Globus pallidus (tissue), 1 donor: Measurements from ENCODE around the gene VWC2L.

Experiments
- DNase-seq: peaks from one replicate; pipeline ENCODE4 v3.0.0-alpha.2; 2015; ENCODE audit warnings: low spot score

The VWC2L gene

GRCh38 chr2:214542295-214542694, 131.4 kb downstream of the VWC2L start:
- DNase-seq: no peak

DNA sequence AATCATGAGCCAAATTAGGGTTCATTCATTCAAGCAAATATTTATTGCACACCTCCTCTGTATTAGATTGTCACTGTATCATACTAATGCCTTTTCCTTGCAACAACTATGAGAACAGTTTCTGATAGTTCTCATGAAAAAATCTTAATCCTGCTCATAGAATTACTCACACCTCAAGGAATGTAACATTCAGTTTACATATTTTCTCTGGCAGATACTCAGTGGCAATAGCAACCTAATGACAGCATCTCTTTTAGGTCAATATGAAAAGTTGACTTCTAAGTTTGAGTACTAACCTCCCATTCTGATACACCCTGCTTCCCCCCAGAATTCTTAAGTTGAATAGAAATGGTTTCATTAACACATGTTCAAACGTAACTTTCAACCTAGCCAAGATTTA, 132.0 kb downstream of the VWC2L start:
- DNase-seq: no peak

- DNase-seq: no peak
These were observed 132.6 kb downstream of the VWC2L start for GRCh38 chr2:214543386-214543955.

DNA sequence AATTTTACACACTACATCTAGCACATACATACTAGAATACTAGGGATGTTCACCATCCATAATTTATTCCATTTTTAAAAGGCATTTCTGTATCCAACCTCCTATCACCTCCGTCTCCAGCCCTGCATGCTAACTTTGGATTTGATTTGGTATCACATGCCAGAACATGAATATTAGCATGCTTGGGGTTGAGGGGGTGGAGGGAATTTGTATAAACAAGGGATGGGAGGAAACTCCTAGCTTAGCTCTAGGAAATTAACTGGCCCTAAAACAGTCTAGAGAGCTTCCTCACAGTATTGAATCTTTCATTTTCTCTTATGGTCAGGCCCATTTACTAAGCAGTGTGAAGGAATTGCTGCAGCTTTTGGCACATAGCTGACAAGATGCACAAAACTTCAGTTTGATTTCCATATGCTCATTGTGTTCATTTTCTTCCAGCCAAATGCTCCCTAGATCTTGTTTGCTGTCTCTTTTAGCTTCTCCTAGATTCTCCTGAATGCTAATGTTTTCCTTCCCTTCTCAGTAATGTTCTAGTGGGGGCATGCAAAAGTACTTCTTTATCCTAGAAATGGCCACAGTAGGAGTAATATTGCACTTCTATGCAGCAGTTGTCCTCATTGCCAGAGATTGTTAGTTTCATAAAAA, 135.2 kb downstream of the VWC2L start:
- DNase-seq: no peak

DNA sequence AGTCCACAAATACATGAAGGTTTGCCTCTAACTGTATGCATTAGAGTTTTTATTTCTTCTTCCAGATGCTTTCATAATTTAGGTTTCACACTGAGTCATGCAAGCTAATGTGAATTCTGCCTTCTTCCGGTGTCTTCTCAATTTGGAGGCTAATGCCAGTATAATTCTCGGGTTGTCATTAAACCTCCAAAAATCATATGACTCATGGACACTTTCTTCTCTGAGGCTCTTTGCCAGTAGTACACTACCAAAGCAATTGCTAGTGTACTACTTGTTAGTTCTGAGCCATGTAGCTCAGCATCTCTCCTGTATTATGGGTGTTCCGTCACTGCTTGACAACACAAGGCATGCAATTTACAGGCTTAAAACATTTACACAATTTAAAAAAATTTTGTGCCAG, 137.1 kb downstream of the VWC2L start:
- no peak for DNase-seq

DNA sequence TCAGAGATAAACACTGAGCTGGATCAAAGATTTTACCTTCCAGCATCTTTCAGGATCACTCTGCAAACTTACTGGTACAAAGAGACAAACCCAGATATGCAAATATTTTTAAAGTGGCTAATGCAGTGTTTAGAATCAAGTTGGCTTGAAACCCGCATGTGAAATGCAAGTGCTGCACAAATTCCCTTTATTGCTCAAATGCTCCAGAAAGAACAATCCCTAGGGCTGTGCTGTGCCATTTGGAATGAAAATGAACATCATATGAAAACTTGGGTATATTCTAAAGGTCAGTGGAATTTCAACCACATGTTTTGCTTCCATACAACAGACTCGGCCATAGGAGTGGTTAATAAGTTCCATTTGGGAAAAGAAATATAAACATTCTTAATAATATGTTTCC, 139.1 kb downstream of the VWC2L start:
- DNase-seq: no peak

DNA sequence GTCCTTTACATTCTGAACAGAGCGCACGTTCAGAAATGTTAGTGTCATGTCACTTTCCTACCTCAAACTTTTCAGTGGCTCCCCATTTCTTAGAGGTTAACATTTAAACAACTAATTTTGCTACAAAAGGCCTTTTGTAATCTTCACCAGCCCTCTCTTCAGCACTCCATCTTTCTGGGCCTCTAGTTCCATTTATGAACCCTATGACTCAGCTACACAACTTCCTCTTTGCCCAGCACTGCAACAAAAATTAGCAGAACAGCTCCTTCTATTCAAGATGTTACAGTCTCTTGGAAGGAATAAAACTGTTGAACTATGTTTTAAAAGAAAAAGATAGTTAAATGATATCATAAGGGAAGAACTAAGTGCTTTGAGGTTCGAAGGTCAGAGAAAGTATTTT, 139.9 kb downstream of the VWC2L start:
- no peak for DNase-seq

- no peak for DNase-seq
These were observed 147.0 kb downstream of the VWC2L start for GRCh38 chr2:214557884-214558283.

DNA sequence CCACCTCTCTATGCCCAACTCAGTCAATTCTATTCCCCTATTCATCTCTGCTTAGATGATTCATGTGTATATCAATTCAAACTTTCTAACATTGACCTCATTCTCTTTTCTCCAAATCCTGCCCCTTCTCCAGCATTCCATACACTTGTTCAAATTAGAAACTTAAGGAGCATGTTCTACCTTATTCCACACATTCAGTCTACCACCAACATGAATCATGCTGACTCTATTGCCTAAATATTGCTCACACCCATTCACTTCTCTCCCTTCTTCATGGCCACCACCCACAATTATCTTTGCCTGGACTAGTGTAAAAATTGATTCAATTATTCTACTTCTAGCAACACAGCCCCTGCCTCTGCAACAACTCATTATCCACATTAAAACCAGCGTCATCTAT, 147.5 kb downstream of the VWC2L start:
- DNase-seq: no peak

- no peak for DNase-seq
These were observed 149.3 kb downstream of the VWC2L start for GRCh38 chr2:214560176-214560575.

GRCh38 chr2:214560618-214561190, 149.8 kb downstream of the VWC2L start:
- no peak for DNase-seq

GRCh38 chr2:214565246-214565645, 154.4 kb downstream of the VWC2L start:
- DNase-seq: no peak

DNA sequence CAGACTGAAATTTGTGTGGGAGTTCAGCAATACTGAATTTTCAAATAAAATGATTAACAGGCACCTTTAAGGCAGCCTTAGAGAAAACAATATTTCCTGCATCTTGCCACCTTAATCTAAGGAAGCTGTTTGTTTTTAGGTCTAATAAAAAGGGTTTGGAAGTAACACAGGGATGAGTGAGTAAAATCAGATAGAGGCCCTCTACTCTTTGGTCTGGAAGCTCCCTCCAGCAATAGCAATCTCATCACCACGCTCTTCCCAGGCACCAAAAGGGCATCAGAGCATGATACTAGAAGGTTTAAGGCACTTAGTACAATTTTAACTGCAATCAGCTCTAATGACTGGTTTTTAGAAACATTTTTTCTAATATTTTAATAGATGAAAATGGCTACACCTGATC, 155.6 kb downstream of the VWC2L start:
- no peak for DNase-seq

GRCh38 chr2:214569419-214570035, 158.7 kb downstream of the VWC2L start:
- DNase-seq: no peak

DNA sequence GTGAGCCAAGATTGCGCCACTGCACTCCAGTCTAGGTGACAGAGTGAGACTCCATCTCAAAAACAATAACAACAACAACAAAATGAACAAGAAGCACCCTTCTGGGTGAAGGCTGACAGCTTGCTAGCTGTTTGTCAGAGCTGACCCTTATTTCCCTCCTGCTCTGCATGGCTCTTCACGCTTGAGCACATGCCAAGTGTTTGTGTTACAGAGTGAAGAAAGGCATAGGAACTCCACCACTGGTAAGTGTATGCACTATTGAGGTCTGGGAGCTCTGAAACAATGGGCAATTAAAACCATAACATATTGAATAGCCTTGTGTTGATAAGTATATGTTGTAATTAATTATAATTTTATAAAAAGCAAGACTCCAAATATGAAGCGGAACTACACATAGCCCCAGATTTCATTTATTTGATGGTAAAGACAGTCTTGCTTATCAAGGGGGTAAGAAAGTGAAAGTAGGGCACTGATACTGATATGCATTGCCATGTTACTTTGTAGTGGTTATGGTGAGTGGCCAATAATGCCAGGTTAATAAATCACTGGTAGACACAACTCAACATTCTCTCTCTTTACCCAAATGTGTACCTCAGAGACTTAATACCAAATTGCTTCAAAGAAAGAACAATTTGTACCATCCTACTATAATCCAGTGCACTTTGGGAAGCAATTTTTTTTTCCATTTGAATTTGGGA, 163.4 kb downstream of the VWC2L start:
- DNase-seq: peak; percentile 30

GRCh38 chr2:214575030-214575429, 164.2 kb downstream of the VWC2L start:
- DNase-seq: peak; percentile 95

- DNase-seq: no peak
These were observed 164.6 kb downstream of the VWC2L start for GRCh38 chr2:214575465-214575864.

- DNase-seq: no peak
These were observed 166.9 kb downstream of the VWC2L start for GRCh38 chr2:214577769-214578168.

- DNase-seq: peak; percentile 42
These were observed 167.6 kb downstream of the VWC2L start for GRCh38 chr2:214578442-214578841.

- DNase-seq: no peak
These were observed 168.2 kb downstream of the VWC2L start for GRCh38 chr2:214579035-214579434.

DNA sequence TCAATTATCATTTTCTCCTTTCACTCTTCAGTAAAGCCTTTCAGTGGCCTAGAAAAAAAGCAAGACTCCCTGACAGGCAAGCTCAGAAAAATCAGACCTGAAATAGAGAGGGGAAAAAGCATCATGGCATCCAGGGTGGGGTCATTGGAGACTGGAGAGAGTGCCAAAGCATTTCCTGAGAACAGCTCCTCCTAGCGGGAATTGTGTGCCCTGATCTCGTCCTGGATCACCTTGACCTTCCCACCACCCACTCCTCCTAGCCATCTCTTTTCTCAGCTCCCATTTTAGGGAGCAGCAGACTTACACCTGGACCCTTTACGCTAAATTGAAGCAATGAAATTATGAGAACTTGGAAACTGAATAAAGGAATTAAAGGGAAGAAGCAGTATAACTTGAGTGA, 176.6 kb downstream of the VWC2L start:
- DNase-seq: no peak

DNA sequence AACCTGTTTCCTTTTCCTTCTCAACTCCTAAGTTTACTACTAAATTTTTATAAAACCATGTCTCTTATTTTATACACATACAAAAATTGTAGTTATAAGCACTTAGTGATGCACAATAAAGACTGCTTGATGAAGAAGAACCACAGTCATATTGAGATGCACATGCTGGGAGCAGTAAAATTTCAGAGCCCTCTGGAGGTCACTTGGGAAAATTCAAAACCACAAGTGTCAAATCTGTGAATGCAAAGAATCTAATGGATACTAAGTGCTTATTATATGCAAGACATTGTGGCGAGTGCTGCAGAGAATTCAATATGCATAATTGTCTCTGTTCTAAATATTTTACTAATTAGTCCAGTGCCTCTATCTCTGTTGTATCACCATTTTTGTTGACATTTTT, 180.5 kb downstream of the VWC2L start:
- peak; percentile 45 for DNase-seq

DNA sequence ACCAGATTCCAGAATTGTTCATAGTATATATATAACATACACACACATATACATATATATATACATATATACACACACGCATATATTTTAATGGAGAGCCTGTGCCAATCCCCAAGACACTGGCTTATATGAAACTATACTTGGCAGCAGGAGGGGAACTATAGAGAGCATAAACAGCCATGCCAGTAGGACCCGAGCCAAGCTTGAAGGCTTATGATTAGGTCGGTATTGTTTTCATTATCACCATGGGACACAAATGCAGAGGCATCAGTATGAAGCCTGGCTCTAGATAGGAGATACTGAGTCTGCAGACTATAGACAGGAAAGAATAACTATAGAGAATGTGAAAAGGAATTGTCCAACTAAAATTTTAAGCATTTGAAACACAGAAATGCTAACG, 181.2 kb downstream of the VWC2L start:
- DNase-seq: no peak
